Caki2 (cell line): ENCODE results near the gene ZNF813. TPM values are rescaled to one million over a fixed set of nuclear protein-coding genes. Genes with fewer than 3 reads are reported as not detected.

Experiments used
- DNase-seq: peaks from one replicate; pipeline ENCODE4 v3.0.0-alpha.2; 2015; ENCODE audit warnings: low read depth
- in situ Hi-C: cut with HindIII; loops from 2 replicates; pipeline ENCODE4 v1.10.0; 2016; ENCODE audit warnings: low sequenced_read_pairs, low pct_unique_long_range_greater_than_20kb, mixed read lengths
- total RNA-seq: library from RNA; depleted of rRNA; stranded (reverse); fragments of >200 nt; shearing (Covaris generic); gene quantifications from 2 replicates; pipeline ENCODE4 v1.2.3, GENCODE V29; 2014; ENCODE audit warnings: low replicate concordance; rRNA removed

ZNF813 gene
- total RNA-seq, 1 experiment from 2014 or later, result not detected

DNA sequence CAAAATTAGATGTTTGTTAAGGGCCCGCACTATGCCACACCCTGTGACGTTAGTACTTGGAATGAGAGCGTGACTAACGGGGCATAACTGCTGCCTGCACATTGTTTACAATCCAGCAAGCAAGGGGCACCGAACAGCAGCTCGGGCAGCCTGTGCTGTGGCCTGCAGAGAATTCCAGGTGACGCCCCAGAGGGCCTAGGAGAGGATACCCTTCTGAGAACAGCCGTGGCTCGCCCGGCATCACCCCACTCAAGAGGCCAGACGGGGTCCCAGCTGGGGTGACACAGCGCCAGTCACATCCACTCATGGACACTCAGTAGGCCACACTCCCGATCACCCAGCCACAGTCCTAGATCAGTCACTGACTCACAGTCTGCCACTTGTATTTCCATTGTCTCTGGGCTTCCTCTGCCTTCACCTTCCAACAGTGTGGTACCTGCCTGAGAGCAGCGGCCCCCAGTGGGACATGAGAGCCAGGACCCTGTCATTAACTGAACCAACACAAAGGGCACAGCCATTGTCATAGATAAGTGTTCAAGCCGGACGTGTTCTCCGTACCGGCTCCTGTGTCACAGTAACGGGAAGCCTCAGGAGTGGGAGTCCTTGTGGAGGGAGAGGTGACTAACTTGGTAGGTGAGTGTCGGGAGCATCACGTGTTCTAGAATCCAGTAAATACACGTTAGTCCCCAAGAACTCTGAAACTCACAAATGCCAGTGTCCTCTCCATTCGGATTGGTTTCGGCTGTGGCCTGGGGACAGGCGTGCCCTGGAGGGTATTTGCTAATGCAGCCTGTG, 77.9 kb downstream of the ZNF813 start:
- peak; percentile 74 for DNase-seq
- in situ Hi-C loops, result no loop called here

Other genes starting within 250 kb of the ZNF813 start
- gene ZNF677, start 212.9 kb upstream of the ZNF813 start, total RNA-seq, result not detected in 2 replicates
- not detected in 2 replicates for gene VN1R2, start 209.4 kb upstream of the ZNF813 start, total RNA-seq
- not detected in 2 replicates for gene VN1R4, start 200.0 kb upstream of the ZNF813 start, total RNA-seq
- gene ZNF845, start 134.0 kb upstream of the ZNF813 start, total RNA-seq, result 3.8 and 8.2 TPM in 2 replicates
- 3.0 and 3.7 TPM in 2 replicates for gene ZNF525, start 102.0 kb upstream of the ZNF813 start, total RNA-seq
- 7.4 and 10.2 TPM in 2 replicates for gene ZNF765, start 72.6 kb upstream of the ZNF813 start, total RNA-seq
- gene ZNF761, start 35.7 kb upstream of the ZNF813 start, total RNA-seq, result 6.8 and 9.9 TPM in 2 replicates
- gene ZNF331, start 70.4 kb downstream of the ZNF813 start, total RNA-seq, result 2.2 and 13.8 TPM in 2 replicates
- not detected in 2 replicates for gene DPRX, start 164.3 kb downstream of the ZNF813 start, total RNA-seq